HCT116 (cell line): ENCODE data around the gene TMPRSS9. TPM values are rescaled to one million over a fixed set of nuclear protein-coding genes. Genes with fewer than 3 reads are reported as not detected.

Experiments
- ATAC-seq: fragments of 200-7000 bp; cut with Tn5 transposase; 2 replicates; pipeline ENCODE4 v1.9.1; 2020; ENCODE audit warnings: mild to moderate bottlenecking, moderate library complexity
- BruUV-seq: library from RNA; stranded (reverse); fragments of 400-500 nt; replicated peaks from 2 replicates; lab custom pipeline; 2021; lab: Mats Ljungman, UMichigan
- CTCF ChIA-PET: fragments of 300-600 bp; sonication (Branson Sonifier 250); formaldehyde crosslinking; loops from one replicate; lab custom pipeline; 2021; ENCODE audit warnings: antibody characterized with exemption; lab: Charles Lee
- POLR2A ChIA-PET: fragments of 300-600, 350-600 bp; sonication (Branson Sonifier 250); formaldehyde crosslinking; loops from one replicate; lab custom pipeline; 2021; ENCODE audit warnings: antibody characterized with exemption; lab: Charles Lee
- RAD21 ChIA-PET, 2 experiments: fragments of 300-600 bp; sonication (Branson Sonifier 250); formaldehyde crosslinking; loops; one replicate each; lab custom pipeline; 2023; ENCODE audit warnings: low total read pairs in 2 of 2; ENCODE audit not compliant: uncharacterized antibody in 2 of 2, unreplicated experiment in 2 of 2, low non-redundant PET in 1 of 2; lab: Charles Lee
- DNase-seq: peaks from one replicate; pipeline ENCODE4 v3.0.0-alpha.2; 2010; ENCODE audit warnings: low read depth, low spot score
- H2AFZ ChIP-seq: fragments of 200-600 bp; shearing (Covaris generic), sonication (generic); 2 replicates; pipeline ENCODE4 v1.6.1; 2017; ENCODE audit warnings: low read depth, mixed run types, mixed read lengths, antibody characterized with exemption, low read length; ENCODE audit not compliant: poor library complexity, severe bottlenecking
- H3K27ac ChIP-seq: 2 replicates; pipeline ENCODE4 v1.5.1; 2012; ENCODE audit warnings: low read depth, low read length
- H3K27me3 ChIP-seq: fragments of 200-600 bp; sonication (generic); 2 replicates; pipeline ENCODE4 v1.6.1; 2016; ENCODE audit warnings: mixed run types, low read length, mixed read lengths; ENCODE audit not compliant: insufficient read depth
- H3K36me3 ChIP-seq, 2 experiments: fragments of 200-500 bp in 1 of 2; fragments of 200-600 bp in 1 of 2; sonication (Bioruptor generic) in 1 of 2; sonication (generic) in 1 of 2; 2 replicates each; pipeline versions ENCODE4 v1.5.1 to v1.6.1; 2014 to 2016; ENCODE audit warnings: low read length in 2 of 2, inconsistent platforms in 1 of 2, mixed read lengths in 1 of 2, mixed run types in 1 of 2; ENCODE audit not compliant: insufficient read depth in 2 of 2, control insufficient read depth in 1 of 2
- H3K4me1 ChIP-seq, 2 experiments: fragments of 200-600 bp in 1 of 2; sonication (generic) in 1 of 2; 2 replicates each; pipeline versions ENCODE4 v1.5.1 to v1.6.1; 2012 to 2017; ENCODE audit warnings: low read length in 2 of 2, inconsistent platforms in 1 of 2, mild to moderate bottlenecking in 1 of 2, mixed read lengths in 1 of 2, mixed run types in 1 of 2, moderate library complexity in 1 of 2; ENCODE audit not compliant: insufficient read depth in 2 of 2, control insufficient read depth in 1 of 2
- H3K4me2 ChIP-seq: fragments of 200-600 bp; sonication (generic); 2 replicates; pipeline ENCODE4 v1.6.1; 2017; ENCODE audit warnings: mixed run types, low read length, mixed read lengths
- H3K4me3 ChIP-seq, 2 experiments: fragments of 200-600 bp in 1 of 2; sonication (generic) in 1 of 2; replicated peaks in 1 of 2; 2 replicates each; pipeline ENCODE4 v1.5.1; 2011 to 2016; ENCODE audit warnings: low read length in 2 of 2, control low read depth in 1 of 2, low read depth in 1 of 2, mild to moderate bottlenecking in 1 of 2, mixed read lengths in 1 of 2, mixed run types in 1 of 2
- H3K79me2 ChIP-seq: fragments of 200-600 bp; sonication (generic); 2 replicates; pipeline ENCODE4 v1.6.1; 2017; ENCODE audit warnings: mild to moderate bottlenecking, mixed run types, low read length, moderate library complexity, mixed read lengths; ENCODE audit not compliant: insufficient read depth
- H3K9ac ChIP-seq: fragments of 200-600 bp; sonication (generic); 2 replicates; pipeline ENCODE4 v1.6.1; 2016; ENCODE audit warnings: low read length, mixed read lengths
- H3K9me2 ChIP-seq: fragments of 200-600 bp; sonication (generic), shearing (Covaris generic); 2 replicates; pipeline ENCODE4 v1.6.1; 2017; ENCODE audit warnings: mixed run types, mild to moderate bottlenecking, moderate library complexity; ENCODE audit not compliant: insufficient read depth
- H3K9me3 ChIP-seq, 2 experiments: fragments of 200-500 bp in 1 of 2; fragments of 200-600 bp in 1 of 2; sonication (Bioruptor generic) in 1 of 2; sonication (generic) in 1 of 2; 2 replicates each; pipeline ENCODE4 v1.6.1; 2014 to 2017; ENCODE audit warnings: low read length in 2 of 2, mixed read lengths in 2 of 2, inconsistent platforms in 1 of 2, low read depth in 1 of 2, mild to moderate bottlenecking in 1 of 2, mixed run types in 1 of 2, moderate library complexity in 1 of 2; ENCODE audit not compliant: control insufficient read depth in 1 of 2, insufficient read depth in 1 of 2
- H4K20me1 ChIP-seq: fragments of 200-600 bp; sonication (generic), shearing (Covaris generic); 2 replicates; pipeline ENCODE4 v1.6.1; 2017; ENCODE audit warnings: mixed run types, mild to moderate bottlenecking, moderate library complexity; ENCODE audit not compliant: insufficient read depth
- CBX3 ChIP-seq: IDR thresholded peaks from 2 replicates; pipeline ENCODE4 v1.6.1; 2012; ENCODE audit warnings: low read depth
- EZH2phosphoT487 ChIP-seq: fragments of 200-600 bp; IDR thresholded peaks from 2 replicates; pipeline ENCODE4 v1.6.1; 2018; ENCODE audit warnings: antibody characterized with exemption, borderline replicate concordance
- JUND ChIP-seq: IDR thresholded peaks from 2 replicates; pipeline ENCODE4 v1.6.1; 2012
- POLR2A ChIP-seq: IDR thresholded peaks from 2 replicates; pipeline ENCODE4 v1.7.0; 2011; ENCODE audit warnings: borderline replicate concordance; ENCODE audit not compliant: insufficient read depth, insufficient read length; ENCODE audit errors: extremely low read depth
- POLR2AphosphoS5 ChIP-seq: IDR thresholded peaks from 2 replicates; pipeline ENCODE4 v1.6.1; 2011; ENCODE audit warnings: mild to moderate bottlenecking, low read depth, low read length, moderate library complexity
- REST ChIP-seq: IDR thresholded peaks from 2 replicates; pipeline ENCODE4 v1.6.1; 2012; ENCODE audit warnings: low read depth
- SP1 ChIP-seq: IDR thresholded peaks from 2 replicates; pipeline ENCODE4 v1.6.1; 2012; ENCODE audit warnings: low read depth
- SRF ChIP-seq: IDR thresholded peaks from 2 replicates; pipeline ENCODE4 v1.6.1; 2012; ENCODE audit warnings: low read depth
- TCF7L2 ChIP-seq: IDR thresholded peaks from 2 replicates; pipeline ENCODE4 v1.7.0; 2011; ENCODE audit warnings: borderline replicate concordance, inconsistent platforms; ENCODE audit not compliant: insufficient read depth, insufficient read length; ENCODE audit errors: extremely low read depth
- ZFX ChIP-seq: fragments of 450-650 bp; IDR thresholded peaks from 2 replicates; pipeline ENCODE4 v1.6.1; 2017
- intact Hi-C: fragments of 100-400 bp; cut with micrococcal nuclease; formaldehyde crosslinking; loops from 2 replicates; pipeline ENCODE4 v1.10.0; 2022
- total RNA-seq: library from RNA; stranded (reverse); gene quantifications from one replicate; pipeline ENCODE4 v1.2.1, GENCODE V29; 2021; ENCODE audit not compliant: unreplicated experiment

The TMPRSS9 gene
- total RNA-seq, 1 experiment from 2014 or later, result not detected

- H2AFZ ChIP-seq, result no peak overlapping the region
- no peak overlapping the region for H3K9ac ChIP-seq
- intact Hi-C loops, result no loop called here
- H4K20me1 ChIP-seq, result no peaks in the 10 kb centered on the region; the same call in 1 of the 2 replicates
- H3K9me2 ChIP-seq, result no peaks in the 10 kb centered on the region
- no peak overlapping the region for H3K27ac ChIP-seq
- peaks cover 24 to 40% of the 10 kb centered on the region in 2 experiments; a peak in 3 of 4 replicates for H3K36me3 ChIP-seq
- peaks cover 0 to 9% of the 10 kb centered on the region in 2 experiments; a peak in 2 of 4 replicates for H3K4me1 ChIP-seq
- TF ChIP-seq EZH2phosphoT487 (no peak), POLR2A (no peak), SP1 (no peak), POLR2AphosphoS5 (no peak), TCF7L2 (no peak), REST (no peak), SRF (no peak), ZFX (no peak), CBX3 (no peak), JUND (no peak)
- BruUV-seq, result no TSS peak
- H3K9me3 ChIP-seq, result no peaks in the 10 kb centered on the region
- no peaks in the 10 kb centered on the region for H3K27me3 ChIP-seq
- no peak overlapping the region for H3K4me3 ChIP-seq
- DNase-seq (no peak), ATAC-seq (no peak)
- ChIA-PET POLR2A (no interaction called here), RAD21 (no interaction called here), CTCF (no interaction called here)
- peaks cover 16% of the 10 kb centered on the region for H3K79me2 ChIP-seq
- H3K4me2 ChIP-seq, result no peak overlapping the region
Observed at GRCh38 chr19:2432131-2432848, 72.2 kb downstream of the TMPRSS9 start.
